ENCODE measurements around the gene DNAJC30. TPM values are rescaled to one million over a fixed set of nuclear protein-coding genes. Genes with fewer than 3 reads are reported as not detected.

The DNAJC30 gene
- total RNA-seq, 1 experiment from 2014 or later: 8.5 TPM

DNA sequence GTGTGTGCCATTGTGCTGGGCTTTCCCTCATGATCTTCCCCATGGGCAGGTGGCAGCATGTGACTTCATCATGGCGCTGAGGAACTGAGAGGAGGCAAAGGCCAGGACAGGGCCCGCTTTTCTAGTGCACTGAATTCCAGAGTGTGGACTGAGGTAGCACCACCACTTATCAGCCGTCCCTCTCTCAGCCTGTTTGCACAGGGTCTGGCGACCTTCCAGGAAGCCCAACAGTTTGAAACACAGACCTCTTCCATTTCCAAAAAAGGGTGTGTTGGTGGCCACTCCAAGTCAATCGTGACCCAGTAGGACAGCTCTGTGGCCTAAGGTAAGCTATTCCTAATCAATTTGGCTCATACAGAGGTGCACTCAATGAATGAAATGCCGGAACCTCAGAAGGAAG, 4.4 kb downstream of the DNAJC30 start:
- H3K9ac ChIP-seq (ENCODE audit: low read length): no peak overlapping the region
- POLR2A ChIA-PET: no interaction called here
- CTCF ChIA-PET: interaction anchor here (0.6 kb wide), 1 partner anchor 75 kb away, joined by 4 read pairs; no protein-coding TSS in a partner anchor
- H3K4me2 ChIP-seq (ENCODE audit: low read length): no peak overlapping the region
- intact Hi-C loops (cut with micrococcal nuclease): no loop called here
- no peaks in the 10 kb centered on the region for H3K27me3 ChIP-seq (ENCODE audit: insufficient read depth, low read length)
- H4K20me1 ChIP-seq (ENCODE audit: insufficient read depth): no peaks in the 10 kb centered on the region
- TF ChIP-seq, protein P1, sequence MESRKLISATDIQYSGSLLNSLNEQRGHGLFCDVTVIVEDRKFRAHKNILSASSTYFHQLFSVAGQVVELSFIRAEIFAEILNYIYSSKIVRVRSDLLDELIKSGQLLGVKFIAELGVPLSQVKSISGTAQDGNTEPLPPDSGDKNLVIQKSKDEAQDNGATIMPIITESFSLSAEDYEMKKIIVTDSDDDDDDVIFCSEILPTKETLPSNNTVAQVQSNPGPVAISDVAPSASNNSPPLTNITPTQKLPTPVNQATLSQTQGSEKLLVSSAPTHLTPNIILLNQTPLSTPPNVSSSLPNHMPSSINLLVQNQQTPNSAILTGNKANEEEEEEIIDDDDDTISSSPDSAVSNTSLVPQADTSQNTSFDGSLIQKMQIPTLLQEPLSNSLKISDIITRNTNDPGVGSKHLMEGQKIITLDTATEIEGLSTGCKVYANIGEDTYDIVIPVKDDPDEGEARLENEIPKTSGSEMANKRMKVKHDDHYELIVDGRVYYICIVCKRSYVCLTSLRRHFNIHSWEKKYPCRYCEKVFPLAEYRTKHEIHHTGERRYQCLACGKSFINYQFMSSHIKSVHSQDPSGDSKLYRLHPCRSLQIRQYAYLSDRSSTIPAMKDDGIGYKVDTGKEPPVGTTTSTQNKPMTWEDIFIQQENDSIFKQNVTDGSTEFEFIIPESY (IDR thresholded peaks at IDR 0.05; ENCODE audit: extremely low read depth, insufficient replicate concordance, low read length): no peak
- TF ChIP-seq CEBPB (IDR thresholded peaks at IDR 0.05; ENCODE audit: low read depth): no peak
- TF ChIP-seq, protein P2, sequence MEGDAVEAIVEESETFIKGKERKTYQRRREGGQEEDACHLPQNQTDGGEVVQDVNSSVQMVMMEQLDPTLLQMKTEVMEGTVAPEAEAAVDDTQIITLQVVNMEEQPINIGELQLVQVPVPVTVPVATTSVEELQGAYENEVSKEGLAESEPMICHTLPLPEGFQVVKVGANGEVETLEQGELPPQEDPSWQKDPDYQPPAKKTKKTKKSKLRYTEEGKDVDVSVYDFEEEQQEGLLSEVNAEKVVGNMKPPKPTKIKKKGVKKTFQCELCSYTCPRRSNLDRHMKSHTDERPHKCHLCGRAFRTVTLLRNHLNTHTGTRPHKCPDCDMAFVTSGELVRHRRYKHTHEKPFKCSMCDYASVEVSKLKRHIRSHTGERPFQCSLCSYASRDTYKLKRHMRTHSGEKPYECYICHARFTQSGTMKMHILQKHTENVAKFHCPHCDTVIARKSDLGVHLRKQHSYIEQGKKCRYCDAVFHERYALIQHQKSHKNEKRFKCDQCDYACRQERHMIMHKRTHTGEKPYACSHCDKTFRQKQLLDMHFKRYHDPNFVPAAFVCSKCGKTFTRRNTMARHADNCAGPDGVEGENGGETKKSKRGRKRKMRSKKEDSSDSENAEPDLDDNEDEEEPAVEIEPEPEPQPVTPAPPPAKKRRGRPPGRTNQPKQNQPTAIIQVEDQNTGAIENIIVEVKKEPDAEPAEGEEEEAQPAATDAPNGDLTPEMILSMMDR (IDR thresholded peaks at IDR 0.05 in 2 of 3, conservative IDR thresholded peaks at IDR 0.05 in 1 of 3; ENCODE audit: borderline replicate concordance in 1 of 3, insufficient read depth in 1 of 3, low read depth in 2 of 3, low read length in 2 of 3): no peak
- TF ChIP-seq CBX3 (IDR thresholded peaks at IDR 0.05; ENCODE audit: low read depth): no peak
- no peak for TF ChIP-seq YY1 (IDR thresholded peaks at IDR 0.05; ENCODE audit: extremely low read depth, insufficient replicate concordance, low read depth, low read length)
- TF ChIP-seq, protein P3, sequence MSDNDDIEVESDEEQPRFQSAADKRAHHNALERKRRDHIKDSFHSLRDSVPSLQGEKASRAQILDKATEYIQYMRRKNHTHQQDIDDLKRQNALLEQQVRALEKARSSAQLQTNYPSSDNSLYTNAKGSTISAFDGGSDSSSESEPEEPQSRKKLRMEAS (IDR thresholded peaks at IDR 0.05): no peak
- TF ChIP-seq, protein P4, sequence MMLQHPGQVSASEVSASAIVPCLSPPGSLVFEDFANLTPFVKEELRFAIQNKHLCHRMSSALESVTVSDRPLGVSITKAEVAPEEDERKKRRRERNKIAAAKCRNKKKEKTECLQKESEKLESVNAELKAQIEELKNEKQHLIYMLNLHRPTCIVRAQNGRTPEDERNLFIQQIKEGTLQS (IDR thresholded peaks at IDR 0.05): no peak
- no peak for TF ChIP-seq JUND (IDR thresholded peaks at IDR 0.05)
- no peak for TF ChIP-seq POLR2A (IDR thresholded peaks at IDR 0.05; ENCODE audit: borderline replicate concordance, extremely low read depth, insufficient read depth, insufficient read length)
- TF ChIP-seq POLR2AphosphoS5 (IDR thresholded peaks at IDR 0.05; ENCODE audit: low read depth, low read length): no peak
- TF ChIP-seq ZNF274 (IDR thresholded peaks at IDR 0.05; ENCODE audit: low read depth, low read length): no peak
- no peak for TF ChIP-seq EZH2phosphoT487 (IDR thresholded peaks at IDR 0.05; ENCODE audit: borderline replicate concordance)
- RAD21 ChIA-PET (ENCODE audit: low non-redundant PET in 1 of 2, low total read pairs in 2 of 2, uncharacterized antibody in 2 of 2, unreplicated experiment in 2 of 2): no interaction called here
- H3K4me1 ChIP-seq (ENCODE audit: control insufficient read depth in 1 of 2, insufficient read depth in 2 of 2, low read length in 2 of 2): peaks cover 7 to 19% of the 10 kb centered on the region in 2 experiments
- H2AFZ ChIP-seq (ENCODE audit: low read depth, low read length, poor library complexity, severe bottlenecking): no peak overlapping the region
- no peaks in the 10 kb centered on the region for H3K9me2 ChIP-seq (ENCODE audit: insufficient read depth)
- BruUV-seq (replicated peaks): no TSS peak
- DNase-seq (ENCODE audit: low read depth, low spot score) (no peak), ATAC-seq (no peak)
- no peak overlapping the region for H3K27ac ChIP-seq (ENCODE audit: low read depth, low read length)
- no peak overlapping the region for H3K4me3 ChIP-seq (replicated peaks in 1 of 2; ENCODE audit: low read depth in 1 of 2, low read length in 2 of 2)
- peaks cover under 1 to 4% of the 10 kb centered on the region in 2 experiments; a peak in 2 of 4 replicates for H3K36me3 ChIP-seq (ENCODE audit: control insufficient read depth in 1 of 2, insufficient read depth in 2 of 2, low read length in 2 of 2)
- no peaks in the 10 kb centered on the region for H3K9me3 ChIP-seq (ENCODE audit: control insufficient read depth in 1 of 2, insufficient read depth in 1 of 2, low read depth in 1 of 2, low read length in 2 of 2)
- H3K79me2 ChIP-seq (ENCODE audit: insufficient read depth, low read length): peaks cover 49% of the 10 kb centered on the region

Data from HCT116 (cell line).